GM12892 (cell line): Measurements from ENCODE around the gene RXRA.

Experiments used
- POLR2A ChIP-seq: IDR thresholded peaks from 2 replicates; pipeline ENCODE4 v1.6.1; 2011; ENCODE audit warnings: low read depth, low read length, control low read depth
- TAF1 ChIP-seq: IDR thresholded peaks from 2 replicates; pipeline ENCODE4 v1.6.1; 2011; ENCODE audit warnings: low read depth, mild to moderate bottlenecking, control low read depth, low read length, borderline replicate concordance

GRCh38 chr9:134351606-134352176, 25.4 kb downstream of the RXRA start:
- TF ChIP-seq TAF1 (no peak), POLR2A (no peak)
